HAP-1 (cell line): ENCODE measurements around the gene ASB5.

ENCODE experiments used
- DNase-seq, 2 experiments: peaks; one replicate each; pipeline ENCODE4 v3.0.0-alpha.2; 2016 to 2020; ENCODE audit warnings: low spot score in 2 of 2
- H3K27me3 ChIP-seq: fragments of 250-450 bp; sonication (Bioruptor Pico); 2 replicates; pipeline ENCODE4 v1.5.1; 2020; ENCODE audit warnings: low read depth, mild to moderate bottlenecking, moderate library complexity
- H3K36me3 ChIP-seq: fragments of 250-450 bp; sonication (Bioruptor Pico); replicated peaks from 2 replicates; pipeline ENCODE4 v1.5.1; 2020; ENCODE audit warnings: mild to moderate bottlenecking
- H3K4me1 ChIP-seq: fragments of 250-450 bp; sonication (Bioruptor Pico); 2 replicates; pipeline ENCODE4 v1.5.1; 2020; ENCODE audit warnings: mild to moderate bottlenecking
- H3K4me3 ChIP-seq: fragments of 250-450 bp; sonication (Bioruptor Pico); 2 replicates; pipeline ENCODE4 v1.5.1; 2020; ENCODE audit warnings: mild to moderate bottlenecking, moderate library complexity
- H3K9me3 ChIP-seq: fragments of 250-450 bp; sonication (Bioruptor Pico); 2 replicates; pipeline ENCODE4 v1.5.1; 2020; ENCODE audit warnings: mild to moderate bottlenecking, moderate library complexity
- in situ Hi-C: fragments of 300-500 bp; cut with MboI; formaldehyde crosslinking; loops from 3 replicates; pipeline ENCODE4 v1.14.3; 2020; ENCODE audit warnings: low sequenced_read_pairs, inconsistent platforms, mixed read lengths

Gene ASB5

DNA sequence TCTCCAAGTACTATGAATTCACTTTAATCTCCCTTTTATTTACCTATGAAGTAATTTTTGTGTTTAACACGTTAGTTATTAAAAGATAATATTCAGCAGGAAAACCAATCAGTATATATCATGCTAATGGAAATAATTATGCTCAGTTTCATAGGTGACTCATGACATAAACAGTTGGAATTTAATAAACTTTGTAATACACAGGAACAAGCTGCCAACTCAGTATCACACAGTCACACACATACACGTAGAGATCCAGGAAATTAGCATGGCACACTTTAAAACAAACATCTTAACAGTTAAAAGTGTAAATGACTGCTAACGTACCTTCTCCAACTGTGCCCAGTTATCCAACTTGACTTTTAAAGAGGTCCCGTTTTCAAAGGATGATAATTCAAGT lies 75.9 kb downstream of the ASB5 start:
- Histone ChIP-seq H3K4me3 (no peak overlapping the region), H3K4me1 (peaks cover 3% of the 10 kb centered on the region), H3K27me3 (no peaks in the 10 kb centered on the region), H3K36me3 (no peaks in the 10 kb centered on the region), H3K9me3 (no peaks in the 10 kb centered on the region)
- DNase-seq, result no peak
- in situ Hi-C loops, result no loop called here

GRCh38 chr4:176191974-176192373 lies 77.0 kb downstream of the ASB5 start:
- Histone ChIP-seq H3K4me1 (peaks cover 4% of the 10 kb centered on the region), H3K27me3 (no peaks in the 10 kb centered on the region), H3K4me3 (no peak overlapping the region), H3K9me3 (no peaks in the 10 kb centered on the region), H3K36me3 (no peaks in the 10 kb centered on the region)
- DNase-seq, result no peak
- in situ Hi-C loops, result no loop called here

GRCh38 chr4:176189891-176190795 lies 78.9 kb downstream of the ASB5 start:
- Histone ChIP-seq H3K4me1 (peaks cover 9% of the 10 kb centered on the region), H3K9me3 (no peaks in the 10 kb centered on the region), H3K4me3 (no peak overlapping the region), H3K36me3 (no peaks in the 10 kb centered on the region), H3K27me3 (no peaks in the 10 kb centered on the region)
- DNase-seq, result no peak
- in situ Hi-C loops, result no loop called here

- Histone ChIP-seq H3K36me3 (no peaks in the 10 kb centered on the region), H3K4me1 (peaks cover 9% of the 10 kb centered on the region), H3K4me3 (no peak overlapping the region), H3K9me3 (no peaks in the 10 kb centered on the region), H3K27me3 (no peaks in the 10 kb centered on the region)
- DNase-seq, result no peak
- in situ Hi-C loops, result no loop called here
Observed at GRCh38 chr4:176188654-176189053, 80.4 kb downstream of the ASB5 start.

DNA sequence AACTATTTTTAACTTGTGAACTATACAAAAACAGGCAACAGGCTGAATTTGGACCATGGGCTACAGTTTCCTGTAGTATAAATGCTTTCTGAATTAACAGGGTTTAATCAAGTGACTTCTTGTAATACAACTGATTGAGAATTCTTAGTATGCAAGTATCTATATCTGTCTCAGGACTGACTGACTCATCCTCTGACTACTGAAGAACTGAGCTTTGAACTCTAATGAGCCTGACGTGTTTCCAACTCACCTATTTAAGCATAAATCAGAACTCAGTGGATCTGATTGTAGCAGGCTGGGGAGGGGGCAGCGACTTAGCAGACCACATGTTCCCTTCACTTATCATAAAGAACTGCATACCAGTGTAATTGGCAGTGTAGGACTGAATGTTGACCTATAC lies 81.4 kb downstream of the ASB5 start:
- in situ Hi-C loops, result no loop called here
- peaks cover 9% of the 10 kb centered on the region for H3K4me1 ChIP-seq
- H3K36me3 ChIP-seq, result no peaks in the 10 kb centered on the region

GRCh38 chr4:176186671-176187395 lies 82.2 kb downstream of the ASB5 start:
- H3K9me3 ChIP-seq, result no peaks in the 10 kb centered on the region
- no peaks in the 10 kb centered on the region for H3K27me3 ChIP-seq
- in situ Hi-C loops, result no loop called here
- DNase-seq, result peak in 1 of 2 experiments; percentile 22
- no peaks in the 10 kb centered on the region for H3K36me3 ChIP-seq
- H3K4me3 ChIP-seq, result no peak overlapping the region
- peaks cover 9% of the 10 kb centered on the region for H3K4me1 ChIP-seq

More for the DNA sequence above, 81.4 kb downstream of the ASB5 start:
- no peak for DNase-seq
- Histone ChIP-seq H3K9me3 (no peaks in the 10 kb centered on the region), H3K4me3 (no peak overlapping the region), H3K27me3 (no peaks in the 10 kb centered on the region)

- in situ Hi-C loops, result no loop called here
- H3K9me3 ChIP-seq, result no peaks in the 10 kb centered on the region
Observed at GRCh38 chr4:176186067-176186466, 83.0 kb downstream of the ASB5 start.

GRCh38 chr4:176185051-176185450 lies 84.0 kb downstream of the ASB5 start:
- in situ Hi-C loops, result no loop called here
- no peaks in the 10 kb centered on the region for H3K9me3 ChIP-seq
- no peaks in the 10 kb centered on the region for H3K36me3 ChIP-seq
- H3K4me1 ChIP-seq, result peaks cover 9% of the 10 kb centered on the region
- no peak for DNase-seq
- no peak overlapping the region for H3K4me3 ChIP-seq
- H3K27me3 ChIP-seq, result no peaks in the 10 kb centered on the region

More at GRCh38 chr4:176186067-176186466, 83.0 kb downstream of the ASB5 start:
- Histone ChIP-seq H3K4me3 (no peak overlapping the region), H3K4me1 (peaks cover 9% of the 10 kb centered on the region), H3K27me3 (no peaks in the 10 kb centered on the region), H3K36me3 (no peaks in the 10 kb centered on the region)
- no peak for DNase-seq
